ENCODE data around the gene GGCX. TPM values are rescaled to one million over a fixed set of nuclear protein-coding genes. Genes with fewer than 3 reads are reported as not detected.

GGCX gene
- total and polyA plus RNA-seq, 9 of the 15 experiments (the other 6 are each of a cell fraction or from before 2014, with no cell fraction given) = 14.4 to 47.1 (median 28.1) TPM

- no peak for TF ChIP-seq BCL6 (CRISPR knock-in tag; IDR thresholded peaks at IDR 0.05)
- TF ChIP-seq, protein P1, sequence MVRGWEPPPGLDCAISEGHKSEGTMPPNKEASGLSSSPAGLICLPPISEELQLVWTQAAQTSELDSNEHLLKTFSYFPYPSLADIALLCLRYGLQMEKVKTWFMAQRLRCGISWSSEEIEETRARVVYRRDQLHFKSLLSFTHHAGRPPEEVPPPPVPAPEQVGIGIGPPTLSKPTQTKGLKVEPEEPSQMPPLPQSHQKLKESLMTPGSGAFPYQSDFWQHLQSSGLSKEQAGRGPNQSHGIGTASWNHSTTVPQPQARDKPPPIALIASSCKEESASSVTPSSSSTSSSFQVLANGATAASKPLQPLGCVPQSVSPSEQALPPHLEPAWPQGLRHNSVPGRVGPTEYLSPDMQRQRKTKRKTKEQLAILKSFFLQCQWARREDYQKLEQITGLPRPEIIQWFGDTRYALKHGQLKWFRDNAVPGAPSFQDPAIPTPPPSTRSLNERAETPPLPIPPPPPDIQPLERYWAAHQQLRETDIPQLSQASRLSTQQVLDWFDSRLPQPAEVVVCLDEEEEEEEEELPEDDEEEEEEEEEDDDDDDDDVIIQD (CRISPR knock-in tag; IDR thresholded peaks at IDR 0.05) = no peak
- TF ChIP-seq, protein P2, sequence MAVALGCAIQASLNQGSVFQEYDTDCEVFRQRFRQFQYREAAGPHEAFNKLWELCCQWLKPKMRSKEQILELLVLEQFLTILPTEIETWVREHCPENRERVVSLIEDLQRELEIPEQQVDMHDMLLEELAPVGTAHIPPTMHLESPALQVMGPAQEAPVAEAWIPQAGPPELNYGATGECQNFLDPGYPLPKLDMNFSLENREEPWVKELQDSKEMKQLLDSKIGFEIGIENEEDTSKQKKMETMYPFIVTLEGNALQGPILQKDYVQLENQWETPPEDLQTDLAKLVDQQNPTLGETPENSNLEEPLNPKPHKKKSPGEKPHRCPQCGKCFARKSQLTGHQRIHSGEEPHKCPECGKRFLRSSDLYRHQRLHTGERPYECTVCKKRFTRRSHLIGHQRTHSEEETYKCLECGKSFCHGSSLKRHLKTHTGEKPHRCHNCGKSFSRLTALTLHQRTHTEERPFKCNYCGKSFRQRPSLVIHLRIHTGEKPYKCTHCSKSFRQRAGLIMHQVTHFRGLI (CRISPR knock-in tag; IDR thresholded peaks at IDR 0.05) = no peak
- no peak for TF ChIP-seq MAFG (tag; conservative IDR thresholded peaks at IDR 0.05)
- TF ChIP-seq PTRF (tag; IDR thresholded peaks at IDR 0.05) = no peak
- TF ChIP-seq TAL1 (IDR thresholded peaks at IDR 0.05) = no peak
- TF ChIP-seq TAF7 (tag; IDR thresholded peaks at IDR 0.05) = no peak
- TF ChIP-seq CBX1 (IDR thresholded peaks at IDR 0.05; ENCODE audit: low read depth) = no peak
- TF ChIP-seq STAG1 (CRISPR knock-in tag; IDR thresholded peaks at IDR 0.05; ENCODE audit: borderline replicate concordance) = no peak
- TF ChIP-seq, protein P3, sequence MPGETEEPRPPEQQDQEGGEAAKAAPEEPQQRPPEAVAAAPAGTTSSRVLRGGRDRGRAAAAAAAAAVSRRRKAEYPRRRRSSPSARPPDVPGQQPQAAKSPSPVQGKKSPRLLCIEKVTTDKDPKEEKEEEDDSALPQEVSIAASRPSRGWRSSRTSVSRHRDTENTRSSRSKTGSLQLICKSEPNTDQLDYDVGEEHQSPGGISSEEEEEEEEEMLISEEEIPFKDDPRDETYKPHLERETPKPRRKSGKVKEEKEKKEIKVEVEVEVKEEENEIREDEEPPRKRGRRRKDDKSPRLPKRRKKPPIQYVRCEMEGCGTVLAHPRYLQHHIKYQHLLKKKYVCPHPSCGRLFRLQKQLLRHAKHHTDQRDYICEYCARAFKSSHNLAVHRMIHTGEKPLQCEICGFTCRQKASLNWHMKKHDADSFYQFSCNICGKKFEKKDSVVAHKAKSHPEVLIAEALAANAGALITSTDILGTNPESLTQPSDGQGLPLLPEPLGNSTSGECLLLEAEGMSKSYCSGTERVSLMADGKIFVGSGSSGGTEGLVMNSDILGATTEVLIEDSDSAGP (CRISPR knock-in tag; IDR thresholded peaks at IDR 0.05) = no peak
- TF ChIP-seq, protein P4, sequence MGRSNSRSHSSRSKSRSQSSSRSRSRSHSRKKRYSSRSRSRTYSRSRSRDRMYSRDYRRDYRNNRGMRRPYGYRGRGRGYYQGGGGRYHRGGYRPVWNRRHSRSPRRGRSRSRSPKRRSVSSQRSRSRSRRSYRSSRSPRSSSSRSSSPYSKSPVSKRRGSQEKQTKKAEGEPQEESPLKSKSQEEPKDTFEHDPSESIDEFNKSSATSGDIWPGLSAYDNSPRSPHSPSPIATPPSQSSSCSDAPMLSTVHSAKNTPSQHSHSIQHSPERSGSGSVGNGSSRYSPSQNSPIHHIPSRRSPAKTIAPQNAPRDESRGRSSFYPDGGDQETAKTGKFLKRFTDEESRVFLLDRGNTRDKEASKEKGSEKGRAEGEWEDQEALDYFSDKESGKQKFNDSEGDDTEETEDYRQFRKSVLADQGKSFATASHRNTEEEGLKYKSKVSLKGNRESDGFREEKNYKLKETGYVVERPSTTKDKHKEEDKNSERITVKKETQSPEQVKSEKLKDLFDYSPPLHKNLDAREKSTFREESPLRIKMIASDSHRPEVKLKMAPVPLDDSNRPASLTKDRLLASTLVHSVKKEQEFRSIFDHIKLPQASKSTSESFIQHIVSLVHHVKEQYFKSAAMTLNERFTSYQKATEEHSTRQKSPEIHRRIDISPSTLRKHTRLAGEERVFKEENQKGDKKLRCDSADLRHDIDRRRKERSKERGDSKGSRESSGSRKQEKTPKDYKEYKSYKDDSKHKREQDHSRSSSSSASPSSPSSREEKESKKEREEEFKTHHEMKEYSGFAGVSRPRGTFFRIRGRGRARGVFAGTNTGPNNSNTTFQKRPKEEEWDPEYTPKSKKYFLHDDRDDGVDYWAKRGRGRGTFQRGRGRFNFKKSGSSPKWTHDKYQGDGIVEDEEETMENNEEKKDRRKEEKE (IDR thresholded peaks at IDR 0.05; ENCODE audit: borderline replicate concordance in 1 of 2, control insufficient read depth in 1 of 2, low read depth in 2 of 2, low read length in 1 of 2) = no peak
- no peak for TF ChIP-seq ZEB2 (IDR thresholded peaks at IDR 0.05)
- peak; percentile 53; the same call in 1 of the 2 replicates for TF ChIP-seq ZNF644 (tag; IDR thresholded peaks at IDR 0.05; ENCODE audit: low read depth)
These were observed 23.4 kb downstream of the GGCX start (continued) for GRCh38 chr2:85537600-85538506.

Data from K562 (cell line).